IMR-90 (cell line): Measurements from ENCODE around the gene SLC17A3. TPM values are rescaled to one million over a fixed set of nuclear protein-coding genes. Genes with fewer than 3 reads are reported as not detected.

Source experiments
- ATAC-seq: fragments of 200-7000 bp; cut with Tn5 transposase; 2 replicates; pipeline ENCODE4 v1.9.1; 2020; ENCODE audit warnings: low read depth, mild to moderate bottlenecking, moderate library complexity
- BruUV-seq: library from RNA; stranded (reverse); fragments of 400-500 nt; replicated peaks from 2 replicates; lab custom pipeline; 2021; lab: Mats Ljungman, UMichigan
- CTCF ChIA-PET: fragments of 300-600 bp; formaldehyde crosslinking; extraction: SDS; loops from one replicate; lab custom pipeline; 2021; ENCODE audit warnings: antibody characterized with exemption; lab: Yijun Ruan, JAX
- POLR2A ChIA-PET: fragments of 300-600 bp; sonication (Branson Sonifier 250); formaldehyde crosslinking; loops from one replicate; lab custom pipeline; 2022; ENCODE audit warnings: antibody characterized with exemption; ENCODE audit not compliant: unreplicated experiment; lab: Charles Lee
- DNase-seq: peaks from one replicate; pipeline ENCODE4 v3.0.0; 2013
- H2AFZ ChIP-seq: replicated peaks from 2 replicates; pipeline ENCODE3; 2013; ENCODE audit warnings: low read length, mild to moderate bottlenecking; ENCODE audit not compliant: poor library complexity
- H2AK5ac ChIP-seq: 2 replicates; pipeline ENCODE4 v1.6.1; 2013; ENCODE audit warnings: low read depth, low read length, inconsistent platforms
- H2AK9ac ChIP-seq: replicated peaks from 2 replicates; pipeline ENCODE3; 2013; ENCODE audit warnings: mild to moderate bottlenecking, low read depth, low read length, moderate library complexity; ENCODE audit not compliant: poor library complexity
- H2BK120ac ChIP-seq: 2 replicates; pipeline ENCODE4 v1.6.1; 2013; ENCODE audit warnings: low read depth, low read length, inconsistent platforms
- H2BK15ac ChIP-seq: 3 replicates; pipeline ENCODE4 v1.6.1; 2013; ENCODE audit warnings: low read depth, low read length, inconsistent platforms
- H2BK20ac ChIP-seq: 2 replicates; pipeline ENCODE4 v1.6.1; 2013; ENCODE audit warnings: low read depth, mild to moderate bottlenecking, inconsistent platforms, low read length, moderate library complexity
- H2BK5ac ChIP-seq: 2 replicates; pipeline ENCODE4 v1.6.1; 2013; ENCODE audit warnings: mild to moderate bottlenecking, low read depth, low read length, inconsistent platforms; ENCODE audit not compliant: poor library complexity, severe bottlenecking
- H3K14ac ChIP-seq: replicated peaks from 2 replicates; pipeline ENCODE4 v1.6.1; 2013; ENCODE audit warnings: low read depth, low read length, inconsistent platforms
- H3K18ac ChIP-seq: 2 replicates; pipeline ENCODE4 v1.6.1; 2013; ENCODE audit warnings: low read depth, low read length, control low read depth
- H3K23ac ChIP-seq: 2 replicates; pipeline ENCODE4 v1.6.1; 2013; ENCODE audit warnings: low read depth, low read length, inconsistent platforms
- H3K27ac ChIP-seq: 2 replicates; pipeline ENCODE4 v1.5.1; 2013; ENCODE audit warnings: mild to moderate bottlenecking, control low read depth, low read length; ENCODE audit not compliant: insufficient read depth
- H3K27me3 ChIP-seq: 2 replicates; pipeline ENCODE4 v1.6.1; 2013; ENCODE audit warnings: low read length; ENCODE audit not compliant: control insufficient read depth, insufficient read depth
- H3K36me3 ChIP-seq: 2 replicates; pipeline ENCODE4 v1.6.1; 2013; ENCODE audit warnings: low read length, mixed read lengths; ENCODE audit not compliant: control insufficient read depth, insufficient read depth
- H3K4ac ChIP-seq: 2 replicates; pipeline ENCODE4 v1.6.1; 2013; ENCODE audit warnings: low read depth, low read length, inconsistent platforms
- H3K4me1 ChIP-seq: 2 replicates; pipeline ENCODE4 v1.6.1; 2013; ENCODE audit warnings: low read length, mixed read lengths; ENCODE audit not compliant: control insufficient read depth, insufficient read depth
- H3K4me2 ChIP-seq: 2 replicates; pipeline ENCODE4 v1.6.1; 2013; ENCODE audit warnings: low read depth, mild to moderate bottlenecking, control low read depth, low read length, moderate library complexity
- H3K4me3 ChIP-seq: 2 replicates; pipeline ENCODE4 v1.5.1; 2013; ENCODE audit warnings: low read depth, mild to moderate bottlenecking, control low read depth, low read length, moderate library complexity; ENCODE audit not compliant: insufficient read depth
- H3K56ac ChIP-seq: 2 replicates; pipeline ENCODE4 v1.6.1; 2013; ENCODE audit warnings: low read length, inconsistent platforms; ENCODE audit not compliant: insufficient read depth; ENCODE audit errors: extremely low read depth
- H3K79me1 ChIP-seq, 2 experiments: 2 replicates each; pipeline ENCODE4 v1.6.1; 2013; ENCODE audit warnings: low read length in 2 of 2, inconsistent platforms in 1 of 2, low read depth in 1 of 2
- H3K9ac ChIP-seq: 2 replicates; pipeline ENCODE4 v1.6.1; 2013; ENCODE audit warnings: low read depth, low read length, control low read depth
- H3K9me1 ChIP-seq: 2 replicates; pipeline ENCODE4 v1.6.1; 2013; ENCODE audit warnings: low read length, inconsistent platforms; ENCODE audit not compliant: insufficient read depth
- H3K9me3 ChIP-seq: 2 replicates; pipeline ENCODE4 v1.6.1; 2013; ENCODE audit warnings: low read length; ENCODE audit not compliant: control insufficient read depth, insufficient read depth
- H4K20me1 ChIP-seq: 2 replicates; pipeline ENCODE4 v1.6.1; 2013; ENCODE audit warnings: low read length, inconsistent platforms; ENCODE audit not compliant: insufficient read depth
- H4K5ac ChIP-seq: 2 replicates; pipeline ENCODE4 v1.6.1; 2013; ENCODE audit warnings: mild to moderate bottlenecking, low read depth, low read length, control low read depth
- H4K8ac ChIP-seq, 2 experiments: 2 replicates each; pipeline ENCODE4 v1.6.1; 2013; ENCODE audit warnings: low read depth in 2 of 2, low read length in 2 of 2, control low read depth in 1 of 2, inconsistent platforms in 1 of 2
- H4K91ac ChIP-seq: 2 replicates; pipeline ENCODE4 v1.6.1; 2013; ENCODE audit warnings: low read depth, low read length, inconsistent platforms; ENCODE audit not compliant: insufficient read depth
- BHLHE40 ChIP-seq: fragments of 150-350 bp; IDR thresholded peaks from 2 replicates; pipeline ENCODE4 v1.6.1; 2016; ENCODE audit warnings: mild to moderate bottlenecking, low read depth, low read length
- CEBPB ChIP-seq: IDR thresholded peaks from 2 replicates; pipeline ENCODE4 v1.6.1; 2012; ENCODE audit warnings: low read depth, low read length, improper control_type of control experiment
- CHD1 ChIP-seq: IDR thresholded peaks from 2 replicates; pipeline ENCODE4 v1.6.1; 2012; ENCODE audit warnings: low read depth, low read length, improper control_type of control experiment
- CTCF ChIP-seq: conservative IDR thresholded peaks from 2 replicates; pipeline ENCODE4 v1.5.1; 2012; ENCODE audit warnings: mild to moderate bottlenecking, low read depth, low read length, improper control_type of control experiment
- ELK1 ChIP-seq: fragments of 150-350 bp; IDR thresholded peaks from 2 replicates; pipeline ENCODE4 v1.6.1; 2016; ENCODE audit warnings: low read depth, mild to moderate bottlenecking, low read length, moderate library complexity, borderline replicate concordance
- FOS ChIP-seq: fragments of 150-350 bp; IDR thresholded peaks from 2 replicates; pipeline ENCODE4 v1.6.1; 2016; ENCODE audit warnings: low read depth, low read length
- MAFK ChIP-seq: IDR thresholded peaks from 2 replicates; pipeline ENCODE4 v1.6.1; 2012; ENCODE audit warnings: low read depth, low read length, improper control_type of control experiment
- MAZ ChIP-seq: IDR thresholded peaks from 2 replicates; pipeline ENCODE4 v1.6.1; 2012; ENCODE audit warnings: low read depth, mild to moderate bottlenecking, low read length, improper control_type of control experiment, moderate library complexity, borderline replicate concordance
- MXI1 ChIP-seq: IDR thresholded peaks from 2 replicates; pipeline ENCODE4 v1.6.1; 2012; ENCODE audit warnings: low read depth, mild to moderate bottlenecking, low read length, moderate library complexity, borderline replicate concordance
- NFE2L2 ChIP-seq: fragments of 150-350 bp; IDR thresholded peaks from 2 replicates; pipeline ENCODE4 v1.6.1; 2016; ENCODE audit warnings: low read depth, mild to moderate bottlenecking, low read length
- POLR2A ChIP-seq: IDR thresholded peaks from 2 replicates; pipeline ENCODE4 v1.6.1; 2012; ENCODE audit warnings: mild to moderate bottlenecking, low read depth, low read length
- RAD21 ChIP-seq: IDR thresholded peaks from 2 replicates; pipeline ENCODE4 v1.6.1; 2012; ENCODE audit warnings: low read length, improper control_type of control experiment
- RCOR1 ChIP-seq: IDR thresholded peaks from 2 replicates; pipeline ENCODE4 v1.6.1; 2012; ENCODE audit warnings: mild to moderate bottlenecking, low read length, improper control_type of control experiment; ENCODE audit not compliant: insufficient replicate concordance
- RFX5 ChIP-seq: IDR thresholded peaks from 2 replicates; pipeline ENCODE4 v1.8.0; 2012; ENCODE audit warnings: low read depth, mild to moderate bottlenecking, low read length, moderate library complexity
- SMC3 ChIP-seq: fragments of 150-350 bp; IDR thresholded peaks from 2 replicates; pipeline ENCODE4 v1.6.1; 2016; ENCODE audit warnings: low read depth, mild to moderate bottlenecking, antibody characterized with exemption, low read length, moderate library complexity
- USF2 ChIP-seq: fragments of 150-350 bp; IDR thresholded peaks from 2 replicates; pipeline ENCODE4 v1.6.1; 2017; ENCODE audit warnings: mild to moderate bottlenecking, antibody characterized with exemption, low read length, low read depth
- WGBS, 2 experiments: methylation state at CpG; one replicate each; pipeline versions ENCODE4 v1.1.5 to v1.1.7; 2013; ENCODE audit warnings: missing lambda C conversion rate in 2 of 2; ENCODE audit not compliant: insufficient read length in 1 of 2; ENCODE audit errors: extremely low coverage in 2 of 2; 5-methylcytosine and 5-hydroxymethylcytosine counted together
- dilution Hi-C: fragments of 300-500 bp; cut with HindIII; formaldehyde crosslinking; loops from one replicate; pipeline ENCODE4 v1.14.3; 2018; ENCODE audit warnings: low sequenced_read_pairs; ENCODE audit not compliant: unreplicated experiment
- in situ Hi-C: fragments of 300-500 bp; cut with MboI; formaldehyde crosslinking; loops from 3 replicates; pipeline ENCODE4 v1.14.3; 2019; ENCODE audit warnings: low sequenced_read_pairs, inconsistent platforms, mixed read lengths
- intact Hi-C: fragments of 100-400 bp; cut with micrococcal nuclease; formaldehyde crosslinking; loops from 2 replicates; pipeline ENCODE4 v1.10.0; 2022
- polyA plus RNA-seq, 3 experiments: library from polyadenylated mRNA; depleted of rRNA; stranded (reverse); fragments of >200 nt; gene quantifications; 2 replicates each; pipeline ENCODE4 v1.2.3, GENCODE V29; 2012; ENCODE audit warnings: low replicate concordance in 1 of 3
- total RNA-seq: library from RNA; depleted of rRNA; stranded (reverse); fragments of >200 nt; gene quantifications from 2 replicates; pipeline ENCODE4 v1.2.3, GENCODE V29; 2012

The SLC17A3 gene
- total and polyA plus RNA-seq, 2 of the 4 experiments (the other 2 are of a cell fraction) = not detected

- H3K27ac ChIP-seq = no peak overlapping the region
- no peak for ATAC-seq
- no peaks in the 10 kb centered on the region for H3K27me3 ChIP-seq
- POLR2A ChIA-PET = no interaction called here
- H3K14ac ChIP-seq = no peak overlapping the region
- no peaks in the 10 kb centered on the region for H3K36me3 ChIP-seq
- no peak overlapping the region for H3K56ac ChIP-seq
- no peaks in the 10 kb centered on the region for H3K9me1 ChIP-seq
- H3K4ac ChIP-seq = no peak overlapping the region
- dilution Hi-C loops (no loop called here), in situ Hi-C loops (no loop called here), intact Hi-C loops (no loop called here)
- DNase-seq = no peak
- CTCF ChIA-PET = interaction anchor here (0.6 kb wide), 1 partner anchor 11 kb away, joined by 3 read pairs; no protein-coding TSS in a partner anchor
- H4K8ac ChIP-seq = no peak overlapping the region
- no TSS peak for BruUV-seq
- no peak for TF ChIP-seq BHLHE40
- TF ChIP-seq MAFK = no peak
- TF ChIP-seq CEBPB = no peak
- no peak for TF ChIP-seq NFE2L2
- no peak for TF ChIP-seq SMC3
- no peak for TF ChIP-seq POLR2A
- no peak for TF ChIP-seq RAD21
- TF ChIP-seq CTCF = no peak
- no peak for TF ChIP-seq ELK1
- no peak for TF ChIP-seq CHD1
- no peak for TF ChIP-seq RCOR1
- no peak for TF ChIP-seq MAZ
- TF ChIP-seq MXI1 = no peak
- TF ChIP-seq USF2 = no peak
- no peak for TF ChIP-seq FOS
- TF ChIP-seq RFX5 = no peak
- H2BK120ac ChIP-seq = no peak overlapping the region
- no peak overlapping the region for H4K91ac ChIP-seq
- no peak overlapping the region for H2AK5ac ChIP-seq
- no peak overlapping the region for H2BK20ac ChIP-seq
- H3K9me3 ChIP-seq = no peaks in the 10 kb centered on the region
- H4K20me1 ChIP-seq = no peaks in the 10 kb centered on the region
- no peak overlapping the region for H3K18ac ChIP-seq
- no peak overlapping the region for H2BK5ac ChIP-seq
- H4K5ac ChIP-seq = no peak overlapping the region
- 88% methylated on average over 1 of the region's 2 CpGs; no CpG with 5 or more reads in 1 of the 2 experiments for WGBS, 2 experiments
- no peak overlapping the region for H3K9ac ChIP-seq
- H3K23ac ChIP-seq = no peak overlapping the region
- no peak overlapping the region for H3K4me2 ChIP-seq
- no peak overlapping the region for H2BK15ac ChIP-seq
- H2AK9ac ChIP-seq = no peak overlapping the region
- H3K4me3 ChIP-seq = no peak overlapping the region
- H3K4me1 ChIP-seq = no peaks in the 10 kb centered on the region
- H2AFZ ChIP-seq = no peak overlapping the region
- H3K79me1 ChIP-seq = no peaks in the 10 kb centered on the region
Observed at GRCh38 chr6:25878721-25879322, 4.8 kb upstream of the SLC17A3 start.
